Fibroblast of lung (primary cell): ENCODE data around the gene ACCS.

Experiments used
- CTCF ChIP-seq, 2 donors: IDR thresholded peaks in 1 of 2; conservative IDR thresholded peaks in 1 of 2; 1 replicate in 1 of 2; 2 replicates in 1 of 2; pipeline ENCODE4 v1.5.1; 2011 to 2012; ENCODE audit warnings: low read length in 2 of 2, control low read depth in 1 of 2, inconsistent platforms in 1 of 2, low read depth in 1 of 2, mild to moderate bottlenecking in 1 of 2
- EZH2 ChIP-seq: IDR thresholded peaks from 2 replicates; pipeline ENCODE4 v1.5.1; 2012; ENCODE audit warnings: low read length, control low read depth, mild to moderate bottlenecking; ENCODE audit errors: missing control alignments

- TF ChIP-seq CTCF (conservative IDR thresholded peaks at IDR 0.05 in 1 of 2, IDR thresholded peaks at IDR 0.05 in 1 of 2; ENCODE audit: low read depth in 1 of 2, low read length in 2 of 2) (no peak), EZH2 (no peak)
These were observed 60.2 kb downstream of the ACCS start for GRCh38 chr11:44126304-44126703.
